CD4-positive, alpha-beta T cell treated with Interleukin-21 for 1 hour (primary cell): ENCODE results near the gene SNX20.

Experiments used
- DNase-seq: peaks from one replicate; pipeline ENCODE4 v3.0.0-alpha.2; 2020

The SNX20 gene

GRCh38 chr16:50681021-50681885 lies at the start of gene SNX20:
TSS of gene SNX20 (minus strand) at chr16:50681312. CDS start at chr16:50677526, 3,786 bp downstream.
- peak; percentile 83 for DNase-seq

GRCh38 chr16:50724306-50724705 lies 43.2 kb upstream of the SNX20 start:
- no peak for DNase-seq

- DNase-seq = no peak
Measured at GRCh38 chr16:50722960-50723359, 41.8 kb upstream of the SNX20 start.

GRCh38 chr16:50722405-50722737 lies 41.3 kb upstream of the SNX20 start:
- no peak for DNase-seq

- peak; percentile 54 for DNase-seq
Measured at GRCh38 chr16:50721549-50722404, 40.7 kb upstream of the SNX20 start.

- no peak for DNase-seq
Measured at GRCh38 chr16:50719401-50720337, 38.6 kb upstream of the SNX20 start.

- no peak for DNase-seq
Measured at GRCh38 chr16:50718761-50719400, 37.8 kb upstream of the SNX20 start.

- no peak for DNase-seq
Measured at GRCh38 chr16:50718061-50718760, 37.1 kb upstream of the SNX20 start.

- DNase-seq = no peak
Measured at GRCh38 chr16:50717494-50717893, 36.4 kb upstream of the SNX20 start.

GRCh38 chr16:50717091-50717490 lies 36.0 kb upstream of the SNX20 start:
- no peak for DNase-seq

GRCh38 chr16:50712956-50713355 lies 31.8 kb upstream of the SNX20 start:
- no peak for DNase-seq

GRCh38 chr16:50712560-50712898 lies 31.4 kb upstream of the SNX20 start:
- no peak for DNase-seq

GRCh38 chr16:50711862-50712559 lies 30.9 kb upstream of the SNX20 start:
- DNase-seq = no peak

- DNase-seq = no peak
Measured at GRCh38 chr16:50711040-50711439, 29.9 kb upstream of the SNX20 start.

GRCh38 chr16:50709980-50710379 lies 28.9 kb upstream of the SNX20 start:
- DNase-seq = no peak

GRCh38 chr16:50709061-50709684 lies 28.1 kb upstream of the SNX20 start:
- DNase-seq = no peak

- peak; percentile 42 for DNase-seq
Measured at GRCh38 chr16:50708373-50709060, 27.4 kb upstream of the SNX20 start.

GRCh38 chr16:50706250-50706649 lies 25.1 kb upstream of the SNX20 start:
- no peak for DNase-seq

- no peak for DNase-seq
Measured at GRCh38 chr16:50705436-50706110, 24.5 kb upstream of the SNX20 start.
